Ascending aorta (tissue), 2 donors: ENCODE data around the gene INTS7. TPM values are rescaled to one million over a fixed set of nuclear protein-coding genes. Genes with fewer than 3 reads are reported as not detected.
"Not testable (repeated sequence)": the region's sequence is repeated elsewhere in the genome, so short reads cannot be mapped to it uniquely, and the experiment has no call there.

Experiments
- DNase-seq, 2 donors: peaks; one replicate each; pipeline ENCODE4 v3.0.0-alpha.2; 2019; ENCODE audit warnings: low spot score in 2 of 2
- H3K27ac ChIP-seq, 2 donors: fragments of 200-600 bp; sonication (generic); one replicate each; pipeline ENCODE4 v1.5.1; 2016 to 2017; ENCODE audit warnings: mild to moderate bottlenecking in 1 of 2
- H3K27me3 ChIP-seq: fragments of 200-600 bp; sonication (generic); one replicate; pipeline ENCODE4 v1.5.1; 2017
- H3K36me3 ChIP-seq, 2 donors: fragments of 200-600 bp; sonication (generic); one replicate each; pipeline ENCODE4 v1.5.1; 2016
- H3K4me1 ChIP-seq, 2 donors: fragments of 200-600 bp; sonication (generic); one replicate each; pipeline ENCODE4 v1.5.1; 2016 to 2017; ENCODE audit warnings: mild to moderate bottlenecking in 1 of 2
- H3K4me3 ChIP-seq, 2 donors: fragments of 200-600 bp; sonication (generic); one replicate each; pipeline ENCODE4 v1.5.1; 2016 to 2017; ENCODE audit warnings: mild to moderate bottlenecking in 1 of 2
- H3K9me3 ChIP-seq, 2 donors: fragments of 200-600 bp; sonication (generic); one replicate each; pipeline ENCODE4 v1.5.1; 2016
- intact Hi-C: fragments of 100-400 bp; cut with DNase I; formaldehyde crosslinking; loops from one replicate; pipeline ENCODE4 v1.15.1; 2023
- total RNA-seq: library from RNA; depleted of rRNA; stranded (reverse); fragments of >200 nt; gene quantifications from one replicate; pipeline ENCODE4 v1.1.0, GENCODE V29; 2016
- TF ChIP-seq, protein P1 (sequence below), 3 experiments: fragments of 200-600 bp in 2 of 3; fragments of 450-650 bp in 1 of 3; sonication (generic) in 2 of 3; IDR thresholded peaks; one replicate each; pipeline ENCODE4 v1.5.1; 2016 to 2019; ENCODE audit warnings: antibody characterized with exemption in 3 of 3, mild to moderate bottlenecking in 1 of 3, moderate library complexity in 1 of 3

INTS7 gene
- total RNA-seq, 1 donor from 2014 or later, result 10.5 TPM

DNA sequence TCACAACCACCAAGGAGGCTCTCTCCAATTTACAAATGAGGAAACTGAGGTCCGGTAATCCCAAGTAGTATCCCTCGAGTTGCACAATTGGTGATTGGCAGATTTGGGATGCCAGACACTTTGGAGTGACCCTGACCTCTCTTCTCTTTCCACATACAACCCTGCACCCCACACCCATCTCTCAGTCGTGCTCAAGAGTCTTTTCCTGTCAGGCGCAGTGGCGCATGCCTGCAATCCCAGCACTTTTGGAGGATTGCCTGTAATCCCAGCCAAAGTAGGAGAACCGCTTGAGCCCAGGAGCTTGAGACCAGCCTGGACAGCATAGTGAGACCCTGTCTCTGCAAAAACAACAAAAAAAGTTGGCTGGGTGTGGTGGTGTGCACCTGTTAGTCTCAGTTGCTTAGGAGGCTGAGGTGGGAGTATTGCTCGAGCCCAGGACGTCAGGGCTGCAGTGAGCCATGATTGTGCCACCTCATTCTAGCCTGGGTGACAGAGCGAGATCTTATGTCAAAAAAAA is 113.7 kb downstream of the INTS7 start:
- DNase-seq, result no peak
- intact Hi-C loops, result no loop called here
- Histone ChIP-seq H3K27ac (no peak overlapping the region), H3K36me3 (no peaks in the 10 kb centered on the region), H3K9me3 (no peaks in the 10 kb centered on the region), H3K4me1 (peaks cover 0 to 4% of the 10 kb centered on the region in 2 donors), H3K4me3 (no peak overlapping the region), H3K27me3 (no peaks in the 10 kb centered on the region)
- TF ChIP-seq, protein P1, sequence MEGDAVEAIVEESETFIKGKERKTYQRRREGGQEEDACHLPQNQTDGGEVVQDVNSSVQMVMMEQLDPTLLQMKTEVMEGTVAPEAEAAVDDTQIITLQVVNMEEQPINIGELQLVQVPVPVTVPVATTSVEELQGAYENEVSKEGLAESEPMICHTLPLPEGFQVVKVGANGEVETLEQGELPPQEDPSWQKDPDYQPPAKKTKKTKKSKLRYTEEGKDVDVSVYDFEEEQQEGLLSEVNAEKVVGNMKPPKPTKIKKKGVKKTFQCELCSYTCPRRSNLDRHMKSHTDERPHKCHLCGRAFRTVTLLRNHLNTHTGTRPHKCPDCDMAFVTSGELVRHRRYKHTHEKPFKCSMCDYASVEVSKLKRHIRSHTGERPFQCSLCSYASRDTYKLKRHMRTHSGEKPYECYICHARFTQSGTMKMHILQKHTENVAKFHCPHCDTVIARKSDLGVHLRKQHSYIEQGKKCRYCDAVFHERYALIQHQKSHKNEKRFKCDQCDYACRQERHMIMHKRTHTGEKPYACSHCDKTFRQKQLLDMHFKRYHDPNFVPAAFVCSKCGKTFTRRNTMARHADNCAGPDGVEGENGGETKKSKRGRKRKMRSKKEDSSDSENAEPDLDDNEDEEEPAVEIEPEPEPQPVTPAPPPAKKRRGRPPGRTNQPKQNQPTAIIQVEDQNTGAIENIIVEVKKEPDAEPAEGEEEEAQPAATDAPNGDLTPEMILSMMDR (IDR thresholded peaks at IDR 0.05), result no peak

DNA sequence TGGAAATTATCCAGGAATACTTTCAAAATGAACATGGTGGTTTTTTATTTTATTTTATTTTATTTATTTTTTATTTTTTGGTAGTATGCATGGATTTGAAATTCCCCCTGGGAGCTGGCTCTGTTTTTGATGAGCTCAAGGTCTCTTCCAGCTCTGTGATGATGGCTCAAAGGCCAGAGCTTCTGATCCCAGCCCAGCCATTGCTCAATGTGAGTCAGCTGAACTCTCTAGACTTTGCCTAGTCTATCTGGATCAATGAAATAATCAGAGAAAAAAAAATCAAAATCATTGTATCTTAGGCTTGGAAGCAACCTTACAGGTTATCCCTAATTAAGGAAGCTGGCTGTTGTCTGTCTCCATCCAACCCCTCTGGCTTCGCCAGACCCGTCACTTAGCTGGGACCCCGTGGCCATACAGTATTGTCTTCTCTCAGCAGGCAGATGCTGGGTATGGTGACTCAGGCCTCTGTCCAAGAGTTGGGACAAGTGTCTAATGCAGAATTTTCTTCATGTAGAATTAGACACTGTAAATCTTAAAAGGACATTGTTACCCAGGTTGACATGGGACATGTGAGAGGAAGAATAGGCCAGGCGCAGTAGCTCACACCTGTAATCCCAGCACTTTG is 114.6 kb downstream of the INTS7 start:
- no peaks in the 10 kb centered on the region for H3K36me3 ChIP-seq
- intact Hi-C loops, result no loop called here
- no peaks in the 10 kb centered on the region for H3K9me3 ChIP-seq
- peak overlapping the region in 1 of 2 donors; percentile 29 for H3K27ac ChIP-seq
- no peaks in the 10 kb centered on the region for H3K27me3 ChIP-seq
- no peak overlapping the region for H3K4me3 ChIP-seq
- DNase-seq, result no peak
- peaks cover 0 to 4% of the 10 kb centered on the region in 2 donors for H3K4me1 ChIP-seq
- TF ChIP-seq, protein P1 (IDR thresholded peaks at IDR 0.05), result no peak

DNA sequence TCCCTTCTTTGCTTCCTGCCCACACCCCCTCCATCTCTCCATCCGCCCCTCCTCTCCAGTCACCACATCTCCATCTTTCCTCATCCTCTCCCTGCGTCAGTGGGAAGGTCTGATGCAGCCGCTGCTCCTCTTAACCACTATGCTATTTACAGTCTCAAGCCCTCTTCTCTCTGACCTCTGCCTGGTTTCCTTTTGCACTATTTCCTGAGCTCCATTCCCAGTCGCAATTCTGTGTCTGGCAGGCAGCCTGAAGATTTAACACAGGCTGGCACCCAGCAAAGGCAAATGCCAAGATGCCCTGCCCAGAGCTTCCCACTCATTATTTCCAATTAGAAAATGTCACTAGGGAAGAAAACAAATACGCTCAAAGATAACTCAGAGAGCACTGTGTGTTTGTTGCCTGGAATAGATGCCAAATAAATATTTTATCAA is 115.2 kb downstream of the INTS7 start:
- H3K4me1 ChIP-seq, result peaks cover 0 to 4% of the 10 kb centered on the region in 2 donors
- intact Hi-C loops, result no loop called here
- no peak overlapping the region for H3K4me3 ChIP-seq
- TF ChIP-seq, protein P1 (IDR thresholded peaks at IDR 0.05), result no peak
- H3K9me3 ChIP-seq, result no peaks in the 10 kb centered on the region
- peak; percentile 18 to 76 for DNase-seq
- H3K36me3 ChIP-seq, result no peaks in the 10 kb centered on the region
- H3K27me3 ChIP-seq, result no peaks in the 10 kb centered on the region
- peak overlapping the region; percentile 27 to 29 for H3K27ac ChIP-seq

DNA sequence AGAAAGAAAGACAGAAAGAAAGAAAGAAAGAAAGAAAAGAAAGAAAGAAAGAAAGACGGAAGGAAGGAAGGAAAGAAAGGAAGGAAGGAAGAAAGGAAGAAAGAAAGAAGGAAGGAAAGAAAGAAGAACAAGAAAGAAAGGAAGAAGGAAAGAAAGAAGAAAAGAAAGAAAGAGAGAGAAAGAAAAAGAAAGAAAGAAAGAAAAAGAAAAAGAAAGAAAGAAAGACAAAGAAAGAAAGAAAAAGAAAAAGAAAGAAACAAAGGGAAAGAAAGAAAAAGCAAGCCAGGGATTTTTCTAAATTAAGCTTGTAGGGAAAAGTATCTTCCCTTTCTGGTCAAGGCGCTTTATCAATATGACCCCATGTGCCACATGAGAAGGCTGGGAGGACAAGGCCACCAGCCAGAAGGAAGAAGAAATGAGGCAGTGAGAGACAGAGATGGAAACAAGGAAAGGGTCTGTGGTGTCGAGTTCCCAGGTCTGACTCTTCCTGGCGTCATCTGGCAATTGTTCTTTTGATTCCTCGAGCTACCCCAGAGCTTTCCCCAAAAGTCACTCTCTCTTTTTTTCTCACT is 116.4 kb downstream of the INTS7 start:
- no peak overlapping the region for H3K4me3 ChIP-seq
- TF ChIP-seq, protein P1 (IDR thresholded peaks at IDR 0.05), result no peak
- DNase-seq, result no peak
- H3K27me3 ChIP-seq, result no peaks in the 10 kb centered on the region
- H3K4me1 ChIP-seq, result peaks cover 0 to 4% of the 10 kb centered on the region in 2 donors
- H3K27ac ChIP-seq, result no peak overlapping the region
- H3K9me3 ChIP-seq, result no peaks in the 10 kb centered on the region
- H3K36me3 ChIP-seq, result no peaks in the 10 kb centered on the region
- intact Hi-C loops, result no loop called here

DNA sequence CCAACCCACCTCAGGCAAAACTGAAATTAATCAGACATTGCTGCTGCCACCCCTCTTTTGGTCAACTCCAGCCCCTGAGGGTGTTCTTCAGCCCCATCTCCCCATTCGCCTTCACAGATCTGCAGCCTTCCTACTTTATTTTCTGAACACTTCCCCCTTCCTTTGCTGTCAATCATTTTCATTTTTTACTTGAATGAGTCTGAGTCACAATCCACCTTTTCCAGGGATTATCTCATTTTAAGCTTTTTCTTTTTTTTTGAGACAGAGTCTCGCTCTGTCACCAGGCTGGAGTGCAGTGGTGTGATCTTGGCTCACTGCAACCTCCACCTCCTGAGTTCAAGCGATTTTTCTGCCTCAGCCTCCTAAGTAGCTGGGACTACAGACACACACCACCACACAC is 118.9 kb downstream of the INTS7 start:
- H3K9me3 ChIP-seq, H3K27me3 ChIP-seq, H3K36me3 ChIP-seq, DNase-seq, intact Hi-C loops, H3K4me3 ChIP-seq, H3K4me1 ChIP-seq, H3K27ac ChIP-seq: not testable (repeated sequence)

DNA sequence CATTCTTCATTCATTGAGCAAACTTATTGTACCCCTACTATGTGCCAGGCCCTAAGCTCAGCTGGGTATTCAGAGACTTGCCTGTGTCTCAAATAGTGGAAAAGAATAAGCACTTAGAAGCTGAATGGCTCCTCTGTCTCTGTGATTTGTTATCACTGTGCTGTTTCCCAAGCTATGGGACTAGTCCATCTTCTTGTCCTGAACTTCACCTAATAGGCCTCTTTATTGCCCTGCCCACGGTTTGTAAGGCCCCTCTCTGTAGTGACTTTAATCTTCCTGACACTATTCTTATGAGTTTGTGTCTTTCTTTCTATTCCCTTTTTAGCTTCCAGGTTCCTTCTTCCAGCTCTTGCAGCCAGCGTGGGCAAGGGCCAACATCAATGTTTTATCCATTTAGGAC is 119.4 kb downstream of the INTS7 start:
- H3K27ac ChIP-seq, result no peak overlapping the region
- peaks cover 0 to 4% of the 10 kb centered on the region in 2 donors for H3K4me1 ChIP-seq
- TF ChIP-seq, protein P1 (IDR thresholded peaks at IDR 0.05), result no peak
- H3K9me3 ChIP-seq, result no peaks in the 10 kb centered on the region
- H3K4me3 ChIP-seq, result no peak overlapping the region
- no peaks in the 10 kb centered on the region for H3K36me3 ChIP-seq
- no peak for DNase-seq
- no peaks in the 10 kb centered on the region for H3K27me3 ChIP-seq
- intact Hi-C loops, result no loop called here
